Uterus (tissue), 2 donors: ENCODE measurements around the gene NLGN1.

ENCODE experiments used
- POLR2A ChIP-seq, 2 donors: fragments of 450-650 bp; IDR thresholded peaks; one replicate each; pipeline ENCODE4 v1.6.1; 2016; ENCODE audit warnings: antibody characterized with exemption in 2 of 2, mild to moderate bottlenecking in 1 of 2, moderate library complexity in 1 of 2
- TF ChIP-seq, protein P1 (sequence below), 4 experiments: fragments of 200-600 bp in 2 of 4; fragments of 450-650 bp in 2 of 4; sonication (generic) in 2 of 4; IDR thresholded peaks; one replicate each; pipeline ENCODE4 v1.5.1; 2016 to 2019; ENCODE audit warnings: antibody characterized with exemption in 4 of 4, mild to moderate bottlenecking in 2 of 4, moderate library complexity in 1 of 4

- TF ChIP-seq, protein P1, sequence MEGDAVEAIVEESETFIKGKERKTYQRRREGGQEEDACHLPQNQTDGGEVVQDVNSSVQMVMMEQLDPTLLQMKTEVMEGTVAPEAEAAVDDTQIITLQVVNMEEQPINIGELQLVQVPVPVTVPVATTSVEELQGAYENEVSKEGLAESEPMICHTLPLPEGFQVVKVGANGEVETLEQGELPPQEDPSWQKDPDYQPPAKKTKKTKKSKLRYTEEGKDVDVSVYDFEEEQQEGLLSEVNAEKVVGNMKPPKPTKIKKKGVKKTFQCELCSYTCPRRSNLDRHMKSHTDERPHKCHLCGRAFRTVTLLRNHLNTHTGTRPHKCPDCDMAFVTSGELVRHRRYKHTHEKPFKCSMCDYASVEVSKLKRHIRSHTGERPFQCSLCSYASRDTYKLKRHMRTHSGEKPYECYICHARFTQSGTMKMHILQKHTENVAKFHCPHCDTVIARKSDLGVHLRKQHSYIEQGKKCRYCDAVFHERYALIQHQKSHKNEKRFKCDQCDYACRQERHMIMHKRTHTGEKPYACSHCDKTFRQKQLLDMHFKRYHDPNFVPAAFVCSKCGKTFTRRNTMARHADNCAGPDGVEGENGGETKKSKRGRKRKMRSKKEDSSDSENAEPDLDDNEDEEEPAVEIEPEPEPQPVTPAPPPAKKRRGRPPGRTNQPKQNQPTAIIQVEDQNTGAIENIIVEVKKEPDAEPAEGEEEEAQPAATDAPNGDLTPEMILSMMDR (IDR thresholded peaks at IDR 0.05): no peak
- TF ChIP-seq POLR2A (IDR thresholded peaks at IDR 0.05): no peak
These were observed 700.1 kb downstream of the NLGN1 start for GRCh38 chr3:174097686-174098085.
